ENCODE results near the gene NOXRED1.

GRCh38 chr14:77403768-77404167 is 19.6 kb downstream of the NOXRED1 start:
- TF ChIP-seq POLR2A (IDR thresholded peaks at IDR 0.05; ENCODE audit: extremely low read depth, insufficient read length), result no peak
- no peak for TF ChIP-seq CTCF (IDR thresholded peaks at IDR 0.05; ENCODE audit: low read depth, low read length)
- no peak for TF ChIP-seq MAX (IDR thresholded peaks at IDR 0.05; ENCODE audit: low read depth, low read length)
- no peak for TF ChIP-seq MYC (IDR thresholded peaks at IDR 0.05; ENCODE audit: low read depth, low read length)
